PC-9 (cell line): ENCODE data around the gene TMEM200B. TPM values are rescaled to one million over a fixed set of nuclear protein-coding genes. Genes with fewer than 3 reads are reported as not detected.
"Not testable (repeated sequence)": the region's sequence is repeated elsewhere in the genome, so short reads cannot be mapped to it uniquely, and the experiment has no call there.

Source experiments
- BruUV-seq: library from RNA; stranded (reverse); fragments of 400-500 nt; replicated peaks from 2 replicates; lab custom pipeline; 2021; lab: Mats Ljungman, UMichigan
- CTCF ChIA-PET: fragments of 300-600 bp; sonication (Branson Sonifier 250); formaldehyde crosslinking; loops from one replicate; lab custom pipeline; 2022; ENCODE audit warnings: antibody characterized with exemption; lab: Charles Lee
- POLR2A ChIA-PET: fragments of 300-600 bp; sonication (Branson Sonifier 250); formaldehyde crosslinking; loops from one replicate; lab custom pipeline; 2022; ENCODE audit warnings: antibody characterized with exemption; ENCODE audit not compliant: unreplicated experiment; lab: Charles Lee
- DNase-seq, 2 experiments: peaks; one replicate each; pipeline versions ENCODE4 v3.0.0 to v3.0.0-alpha.2; 2015 to 2022; ENCODE audit warnings: mixed read lengths in 1 of 2
- H2AFZ ChIP-seq: fragments of 200-600 bp; sonication (generic); 2 replicates; pipeline ENCODE4 v1.8.1; 2017; ENCODE audit warnings: antibody characterized with exemption
- H3F3A ChIP-seq: fragments of 200-600 bp; sonication (generic); 2 replicates; pipeline ENCODE4 v1.8.1; 2017; ENCODE audit warnings: antibody characterized with exemption, mild to moderate bottlenecking, low read depth; ENCODE audit not compliant: insufficient read depth
- H3K27ac ChIP-seq: fragments of 200-600 bp; sonication (generic); 2 replicates; pipeline ENCODE4 v1.6.1; 2016; ENCODE audit warnings: mixed run types
- H3K27me3 ChIP-seq: fragments of 200-600 bp; sonication (generic); 2 replicates; pipeline ENCODE4 v1.6.1; 2016; ENCODE audit warnings: low read depth, mixed run types; ENCODE audit not compliant: insufficient read depth
- H3K36me3 ChIP-seq: fragments of 200-600 bp; sonication (generic); 2 replicates; pipeline ENCODE4 v1.6.1; 2016; ENCODE audit warnings: low read depth, mixed run types
- H3K4me1 ChIP-seq: fragments of 200-600 bp; sonication (generic); replicated peaks from 2 replicates; pipeline ENCODE4 v1.6.1; 2016; ENCODE audit warnings: mixed run types; ENCODE audit not compliant: insufficient read depth
- H3K4me2 ChIP-seq: fragments of 200-600 bp; sonication (generic); 2 replicates; pipeline ENCODE4 v1.6.1; 2017; ENCODE audit warnings: mixed run types
- H3K4me3 ChIP-seq: fragments of 200-600 bp; sonication (generic); 2 replicates; pipeline ENCODE4 v1.6.1; 2016; ENCODE audit warnings: mixed run types
- H3K79me2 ChIP-seq: fragments of 200-600 bp; sonication (generic); 2 replicates; pipeline ENCODE4 v1.6.1; 2017; ENCODE audit warnings: low read depth, mixed run types
- H3K9me2 ChIP-seq: fragments of 200-600 bp; sonication (generic); 2 replicates; pipeline ENCODE4 v1.8.1; 2017; ENCODE audit warnings: mild to moderate bottlenecking; ENCODE audit not compliant: insufficient read depth
- H3K9me3 ChIP-seq: fragments of 200-600 bp; sonication (generic); 2 replicates; pipeline ENCODE4 v1.8.1; 2016; ENCODE audit warnings: low read depth; ENCODE audit not compliant: insufficient read depth
- H4K20me1 ChIP-seq: fragments of 200-600 bp; sonication (generic); 2 replicates; pipeline ENCODE4 v1.8.1; 2017; ENCODE audit not compliant: insufficient read depth
- EZH2 ChIP-seq: fragments of 200-600 bp; sonication (generic); IDR thresholded peaks from 2 replicates; pipeline ENCODE4 v1.8.0; 2017; ENCODE audit warnings: antibody characterized with exemption, low read depth
- intact Hi-C: fragments of 100-400 bp; cut with micrococcal nuclease; formaldehyde crosslinking; loops from one replicate; pipeline ENCODE4 v1.10.0; 2022; ENCODE audit not compliant: unreplicated experiment
- total RNA-seq: library from RNA; stranded (reverse); gene quantifications from 2 replicates; pipeline ENCODE4 v1.2.3, GENCODE V29; 2021
- TF ChIP-seq, protein P1 (sequence below): fragments of 200-600 bp; sonication (generic); conservative IDR thresholded peaks from 2 replicates; pipeline ENCODE4 v1.6.1; 2017; ENCODE audit warnings: mixed run types, antibody characterized with exemption, mild to moderate bottlenecking, moderate library complexity

The TMEM200B gene
- total RNA-seq, 1 experiment from 2014 or later: 1.1 TPM

DNA sequence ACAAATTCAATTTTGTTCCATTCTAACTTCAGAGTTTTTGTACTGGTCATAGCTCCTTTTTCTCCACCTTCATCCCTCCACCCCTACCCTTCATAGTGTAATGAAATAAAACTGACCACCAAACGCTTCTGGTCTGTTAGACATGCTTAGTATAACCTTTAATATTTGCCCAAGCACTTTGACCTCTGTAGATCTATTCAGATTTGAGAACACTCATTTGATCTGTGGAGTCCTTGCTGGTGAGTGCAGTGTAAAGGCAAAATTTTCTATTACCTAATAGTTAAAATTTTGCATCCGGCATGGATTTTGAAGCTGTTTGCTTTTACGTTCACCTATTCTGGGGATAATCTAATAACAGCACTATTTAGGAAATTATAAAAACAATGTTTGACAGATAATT, 41.2 kb downstream of the TMEM200B start:
- DNase-seq: no peak
- Histone ChIP-seq H3K4me3 (no peak overlapping the region), H4K20me1 (no peaks in the 10 kb centered on the region), H3K9me3 (no peaks in the 10 kb centered on the region), H3K4me1 (no peaks in the 10 kb centered on the region), H3K27me3 (no peaks in the 10 kb centered on the region), H3K9me2 (no peaks in the 10 kb centered on the region), H2AFZ (no peak overlapping the region), H3K36me3 (no peaks in the 10 kb centered on the region), H3F3A (no peaks in the 10 kb centered on the region), H3K27ac (no peak overlapping the region), H3K4me2 (no peak overlapping the region), H3K79me2 (no peaks in the 10 kb centered on the region)
- intact Hi-C loops: no loop called here
- no TSS peak for BruUV-seq
- CTCF ChIA-PET: no interaction called here
- POLR2A ChIA-PET: no interaction called here
- TF ChIP-seq, protein P1, sequence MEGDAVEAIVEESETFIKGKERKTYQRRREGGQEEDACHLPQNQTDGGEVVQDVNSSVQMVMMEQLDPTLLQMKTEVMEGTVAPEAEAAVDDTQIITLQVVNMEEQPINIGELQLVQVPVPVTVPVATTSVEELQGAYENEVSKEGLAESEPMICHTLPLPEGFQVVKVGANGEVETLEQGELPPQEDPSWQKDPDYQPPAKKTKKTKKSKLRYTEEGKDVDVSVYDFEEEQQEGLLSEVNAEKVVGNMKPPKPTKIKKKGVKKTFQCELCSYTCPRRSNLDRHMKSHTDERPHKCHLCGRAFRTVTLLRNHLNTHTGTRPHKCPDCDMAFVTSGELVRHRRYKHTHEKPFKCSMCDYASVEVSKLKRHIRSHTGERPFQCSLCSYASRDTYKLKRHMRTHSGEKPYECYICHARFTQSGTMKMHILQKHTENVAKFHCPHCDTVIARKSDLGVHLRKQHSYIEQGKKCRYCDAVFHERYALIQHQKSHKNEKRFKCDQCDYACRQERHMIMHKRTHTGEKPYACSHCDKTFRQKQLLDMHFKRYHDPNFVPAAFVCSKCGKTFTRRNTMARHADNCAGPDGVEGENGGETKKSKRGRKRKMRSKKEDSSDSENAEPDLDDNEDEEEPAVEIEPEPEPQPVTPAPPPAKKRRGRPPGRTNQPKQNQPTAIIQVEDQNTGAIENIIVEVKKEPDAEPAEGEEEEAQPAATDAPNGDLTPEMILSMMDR: no peak
- TF ChIP-seq EZH2: no peak

DNA sequence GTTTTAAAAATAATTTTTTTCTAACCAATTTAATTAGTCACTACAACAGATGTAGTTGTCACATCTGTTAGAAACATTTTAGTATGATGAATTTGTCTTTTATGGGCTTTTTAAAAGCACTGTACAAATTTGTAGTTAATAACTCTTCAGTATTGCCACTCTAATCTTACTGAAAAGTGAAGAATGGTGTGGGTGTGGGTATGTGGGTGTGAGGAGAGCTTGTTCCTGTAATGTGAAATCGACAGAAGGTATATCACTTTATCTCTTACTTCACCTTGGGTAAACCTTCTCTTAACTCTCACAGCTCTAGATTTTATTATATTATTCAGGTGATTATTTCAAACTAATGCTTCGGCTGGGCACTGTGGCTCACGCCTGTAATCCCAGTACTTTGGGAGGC, 42.5 kb downstream of the TMEM200B start:
- no peaks in the 10 kb centered on the region for H3K27me3 ChIP-seq
- no peak for TF ChIP-seq EZH2
- TF ChIP-seq, protein P1: no peak
- no peaks in the 10 kb centered on the region for H3K9me2 ChIP-seq
- H3K4me2 ChIP-seq: no peak overlapping the region
- no peaks in the 10 kb centered on the region for H4K20me1 ChIP-seq
- intact Hi-C loops: no loop called here
- CTCF ChIA-PET: no interaction called here
- no peaks in the 10 kb centered on the region for H3K4me1 ChIP-seq
- H3K79me2 ChIP-seq: no peaks in the 10 kb centered on the region
- no peaks in the 10 kb centered on the region for H3K36me3 ChIP-seq
- H3K4me3 ChIP-seq: no peak overlapping the region
- no peaks in the 10 kb centered on the region for H3F3A ChIP-seq
- POLR2A ChIA-PET: no interaction called here
- no peak for DNase-seq
- BruUV-seq: no TSS peak
- no peaks in the 10 kb centered on the region for H3K9me3 ChIP-seq
- no peak overlapping the region for H2AFZ ChIP-seq
- H3K27ac ChIP-seq: no peak overlapping the region

DNA sequence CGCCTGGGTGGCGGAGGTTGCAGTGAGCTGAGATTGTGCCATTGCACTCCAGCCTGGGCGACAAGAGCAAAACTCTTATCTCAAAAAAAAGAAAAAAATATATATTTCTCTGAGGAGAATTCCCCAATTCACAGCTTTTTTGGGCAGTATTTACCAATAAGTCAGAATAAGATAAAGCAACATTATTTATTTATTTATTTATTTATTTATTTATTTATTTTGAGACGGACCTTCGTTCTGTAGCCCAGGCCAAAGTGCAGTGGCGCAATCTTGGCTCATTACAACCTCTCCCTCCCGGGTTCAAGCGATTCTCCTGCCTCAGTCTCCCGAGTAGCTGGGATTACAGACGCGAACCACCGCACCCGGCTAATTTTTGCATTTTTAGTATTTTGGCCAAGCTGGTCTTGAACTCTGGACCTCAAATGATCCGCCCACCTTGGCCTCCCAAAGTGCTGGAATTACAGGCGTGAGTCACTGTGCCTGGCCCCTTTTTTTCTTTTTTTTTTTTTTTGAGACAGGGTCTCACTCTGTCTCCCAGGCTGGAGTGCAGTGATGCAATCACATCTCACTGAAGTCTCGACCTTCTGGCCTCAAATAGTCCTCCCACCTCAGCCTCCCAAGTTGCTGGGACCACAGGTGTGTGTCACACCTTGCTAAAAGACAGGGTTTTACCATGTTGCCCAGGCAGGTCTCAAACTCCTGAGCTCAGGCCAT, 43.6 kb downstream of the TMEM200B start:
- H3K4me2 ChIP-seq, BruUV-seq, intact Hi-C loops, H3K4me3 ChIP-seq, H3K27ac ChIP-seq, DNase-seq, H3K36me3 ChIP-seq, H3K4me1 ChIP-seq, H3K27me3 ChIP-seq, H2AFZ ChIP-seq, H3K79me2 ChIP-seq, H4K20me1 ChIP-seq, H3F3A ChIP-seq, H3K9me3 ChIP-seq, POLR2A ChIA-PET, H3K9me2 ChIP-seq, CTCF ChIA-PET: not testable (repeated sequence)

DNA sequence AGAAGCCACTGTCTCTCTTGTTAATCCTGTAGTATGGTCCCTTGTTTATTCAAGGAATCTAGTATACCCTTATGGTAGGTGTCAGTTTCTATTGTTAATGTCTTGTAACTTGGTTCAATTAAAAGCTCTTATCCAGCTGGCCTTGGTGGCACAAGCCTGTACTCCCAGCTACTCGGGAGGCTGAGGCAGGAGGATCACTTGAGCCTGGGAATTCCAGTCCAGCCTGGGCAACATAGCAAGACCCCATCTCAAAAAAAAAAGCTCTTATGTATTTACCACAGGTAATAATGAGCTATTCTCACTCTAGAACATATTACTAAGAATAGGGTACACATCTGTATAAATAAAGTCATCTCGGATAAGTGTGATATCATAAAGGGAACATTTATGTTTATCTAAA, 46.5 kb downstream of the TMEM200B start:
- intact Hi-C loops: no loop called here
- no peaks in the 10 kb centered on the region for H3K9me2 ChIP-seq

More for the DNA sequence above, 46.5 kb downstream of the TMEM200B start:
- POLR2A ChIA-PET: no interaction called here
- no TSS peak for BruUV-seq
- no peak for TF ChIP-seq EZH2
- TF ChIP-seq, protein P1: no peak
- Histone ChIP-seq H2AFZ (no peak overlapping the region), H4K20me1 (no peaks in the 10 kb centered on the region), H3K4me1 (no peaks in the 10 kb centered on the region), H3K4me3 (no peak overlapping the region), H3K27me3 (no peaks in the 10 kb centered on the region), H3K36me3 (no peaks in the 10 kb centered on the region), H3F3A (no peaks in the 10 kb centered on the region), H3K9me3 (no peaks in the 10 kb centered on the region), H3K4me2 (no peak overlapping the region), H3K27ac (no peak overlapping the region), H3K79me2 (no peaks in the 10 kb centered on the region)
- CTCF ChIA-PET: no interaction called here
- DNase-seq: no peak
